ENCODE measurements around the gene HMCN1. TPM values are rescaled to one million over a fixed set of nuclear protein-coding genes. Genes with fewer than 3 reads are reported as not detected.

The HMCN1 gene
- total RNA-seq, 2 donors from 2014 or later = 6.5 to 7.4 TPM

DNA sequence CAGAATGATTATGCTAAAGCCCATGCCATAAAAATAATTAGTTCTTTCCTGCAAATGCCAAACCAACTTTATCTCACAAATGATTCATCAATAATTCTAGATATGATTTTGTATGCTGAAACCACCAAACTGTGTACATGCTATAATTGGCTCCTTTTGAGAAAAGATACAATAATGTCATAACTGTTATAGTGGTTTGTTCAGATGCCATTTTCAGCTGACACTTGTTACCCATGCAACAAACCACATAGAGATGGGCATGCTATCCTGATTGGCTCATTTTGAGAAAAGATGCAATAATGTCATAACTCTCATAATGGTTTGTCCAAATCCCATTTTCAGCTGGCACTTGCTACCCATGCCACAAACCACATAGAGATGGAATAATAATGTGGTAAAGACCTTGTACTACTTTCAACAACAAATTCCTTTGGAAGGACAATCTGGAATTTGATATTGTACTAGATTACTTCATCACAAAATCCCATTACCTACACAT lies 357.1 kb downstream of the HMCN1 start:
- Histone ChIP-seq H3K9me3 (ENCODE audit: control insufficient read depth, low read length) (no peaks in the 10 kb centered on the region), H3K9ac (ENCODE audit: extremely low read depth, low read length, poor library complexity, severe bottlenecking) (no peak overlapping the region), H3K4me1 (ENCODE audit: control insufficient read depth, insufficient read depth, low read length) (no peaks in the 10 kb centered on the region), H3K27ac (ENCODE audit: low read depth, low read length) (no peak overlapping the region), H3K27me3 (ENCODE audit: control insufficient read depth, insufficient read depth, low read length, poor library complexity, severe bottlenecking) (no peaks in the 10 kb centered on the region), H3K4me3 (ENCODE audit: low read length) (no peak overlapping the region), H3K36me3 (ENCODE audit: control insufficient read depth, insufficient read depth, low read length) (no peaks in the 10 kb centered on the region)
- Mint-ChIP-seq H3K9me3 (no peaks in the 10 kb centered on the region), H3K36me3 (ENCODE audit: low read depth) (no peaks in the 10 kb centered on the region), H3K27me3 (ENCODE audit: insufficient read depth) (no peaks in the 10 kb centered on the region), H3K27ac (no peak overlapping the region), H3K4me3 (no peak overlapping the region), H3K4me1 (no peaks in the 10 kb centered on the region)
- TF ChIP-seq, protein P1, sequence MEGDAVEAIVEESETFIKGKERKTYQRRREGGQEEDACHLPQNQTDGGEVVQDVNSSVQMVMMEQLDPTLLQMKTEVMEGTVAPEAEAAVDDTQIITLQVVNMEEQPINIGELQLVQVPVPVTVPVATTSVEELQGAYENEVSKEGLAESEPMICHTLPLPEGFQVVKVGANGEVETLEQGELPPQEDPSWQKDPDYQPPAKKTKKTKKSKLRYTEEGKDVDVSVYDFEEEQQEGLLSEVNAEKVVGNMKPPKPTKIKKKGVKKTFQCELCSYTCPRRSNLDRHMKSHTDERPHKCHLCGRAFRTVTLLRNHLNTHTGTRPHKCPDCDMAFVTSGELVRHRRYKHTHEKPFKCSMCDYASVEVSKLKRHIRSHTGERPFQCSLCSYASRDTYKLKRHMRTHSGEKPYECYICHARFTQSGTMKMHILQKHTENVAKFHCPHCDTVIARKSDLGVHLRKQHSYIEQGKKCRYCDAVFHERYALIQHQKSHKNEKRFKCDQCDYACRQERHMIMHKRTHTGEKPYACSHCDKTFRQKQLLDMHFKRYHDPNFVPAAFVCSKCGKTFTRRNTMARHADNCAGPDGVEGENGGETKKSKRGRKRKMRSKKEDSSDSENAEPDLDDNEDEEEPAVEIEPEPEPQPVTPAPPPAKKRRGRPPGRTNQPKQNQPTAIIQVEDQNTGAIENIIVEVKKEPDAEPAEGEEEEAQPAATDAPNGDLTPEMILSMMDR (conservative IDR thresholded peaks at IDR 0.05) = no peak
- no peak for DNase-seq

DNA sequence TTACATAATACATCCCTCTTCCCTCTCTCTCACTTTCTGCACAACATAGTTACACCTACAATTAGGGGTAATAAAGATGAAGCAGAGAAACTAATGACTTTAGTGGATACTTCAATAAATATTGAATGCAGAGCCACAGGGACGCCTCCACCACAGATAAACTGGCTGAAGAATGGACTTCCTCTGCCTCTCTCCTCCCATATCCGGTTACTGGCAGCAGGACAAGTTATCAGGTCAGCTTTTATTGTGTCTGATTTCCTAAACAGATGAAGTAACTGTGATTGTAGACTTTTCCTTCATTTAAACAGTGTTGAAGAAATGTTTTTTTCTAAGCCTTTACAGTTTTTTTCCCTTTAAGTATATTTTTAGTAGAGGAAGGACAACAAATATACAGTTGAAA lies 359.2 kb downstream of the HMCN1 start:
- no peak overlapping the region for H3K27ac Mint-ChIP-seq
- H3K27ac ChIP-seq (ENCODE audit: low read depth, low read length) = no peak overlapping the region
- DNase-seq = no peak
- H3K4me1 Mint-ChIP-seq = no peaks in the 10 kb centered on the region
- no peak overlapping the region for H3K9ac ChIP-seq (ENCODE audit: extremely low read depth, low read length, poor library complexity, severe bottlenecking)
- H3K4me1 ChIP-seq (ENCODE audit: control insufficient read depth, insufficient read depth, low read length) = no peaks in the 10 kb centered on the region
- no peaks in the 10 kb centered on the region for H3K36me3 ChIP-seq (ENCODE audit: control insufficient read depth, insufficient read depth, low read length)
- H3K27me3 Mint-ChIP-seq (ENCODE audit: insufficient read depth) = no peaks in the 10 kb centered on the region
- TF ChIP-seq, protein P1 (conservative IDR thresholded peaks at IDR 0.05) = no peak
- H3K27me3 ChIP-seq (ENCODE audit: control insufficient read depth, insufficient read depth, low read length, poor library complexity, severe bottlenecking) = no peaks in the 10 kb centered on the region
- no peaks in the 10 kb centered on the region for H3K9me3 Mint-ChIP-seq
- H3K9me3 ChIP-seq (ENCODE audit: control insufficient read depth, low read length) = no peaks in the 10 kb centered on the region
- no peak overlapping the region for H3K4me3 ChIP-seq (ENCODE audit: low read length)
- WGBS, 2 experiments (ENCODE audit: insufficient coverage in 1 of 2, insufficient read length in 1 of 2) = 85 to 90% methylated on average over 2 of the region's 2 CpGs
- H3K4me3 Mint-ChIP-seq = no peak overlapping the region
- no peaks in the 10 kb centered on the region for H3K36me3 Mint-ChIP-seq (ENCODE audit: low read depth)

DNA sequence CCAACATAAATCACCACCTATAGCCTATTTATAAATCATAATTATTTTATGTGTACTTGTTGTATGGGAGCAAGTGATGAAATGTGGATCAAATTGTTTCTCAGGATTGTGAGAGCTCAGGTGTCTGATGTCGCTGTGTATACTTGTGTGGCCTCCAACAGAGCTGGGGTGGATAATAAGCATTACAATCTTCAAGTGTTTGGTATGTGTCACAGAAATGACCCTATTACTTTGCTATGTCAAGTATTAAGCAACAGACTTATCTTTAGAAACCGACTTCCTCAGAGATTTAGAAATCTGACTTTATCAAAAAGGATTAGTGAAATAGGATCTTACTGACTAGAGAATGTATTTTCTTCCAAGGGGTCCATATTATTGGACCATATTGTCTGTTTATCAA lies 360.0 kb downstream of the HMCN1 start:
- no peaks in the 10 kb centered on the region for H3K27me3 Mint-ChIP-seq (ENCODE audit: insufficient read depth)
- H3K36me3 ChIP-seq (ENCODE audit: control insufficient read depth, insufficient read depth, low read length) = no peaks in the 10 kb centered on the region
- H3K27ac Mint-ChIP-seq = no peak overlapping the region
- no peak overlapping the region for H3K4me3 Mint-ChIP-seq
- H3K4me1 ChIP-seq (ENCODE audit: control insufficient read depth, insufficient read depth, low read length) = no peaks in the 10 kb centered on the region
- 77% methylated on average over 2 of the region's 2 CpGs; no CpG with 5 or more reads in 1 of the 2 experiments for WGBS, 2 experiments (ENCODE audit: insufficient coverage in 1 of 2, insufficient read length in 1 of 2)
- H3K27me3 ChIP-seq (ENCODE audit: control insufficient read depth, insufficient read depth, low read length, poor library complexity, severe bottlenecking) = no peaks in the 10 kb centered on the region
- TF ChIP-seq, protein P1 (conservative IDR thresholded peaks at IDR 0.05) = no peak
- H3K27ac ChIP-seq (ENCODE audit: low read depth, low read length) = no peak overlapping the region
- no peak for DNase-seq
- H3K4me3 ChIP-seq (ENCODE audit: low read length) = no peak overlapping the region
- H3K4me1 Mint-ChIP-seq = no peaks in the 10 kb centered on the region
- H3K9me3 ChIP-seq (ENCODE audit: control insufficient read depth, low read length) = no peaks in the 10 kb centered on the region
- H3K9me3 Mint-ChIP-seq = no peaks in the 10 kb centered on the region
- no peaks in the 10 kb centered on the region for H3K36me3 Mint-ChIP-seq (ENCODE audit: low read depth)
- no peak overlapping the region for H3K9ac ChIP-seq (ENCODE audit: extremely low read depth, low read length, poor library complexity, severe bottlenecking)

Data from endodermal cell (in vitro differentiated cells).